Endometrium (tissue), 2 donors: ENCODE results near the gene SLC48A1.

Source experiments
- FAIRE-seq: peaks from 2 replicates; lab custom pipeline; 2012; peaks lifted over from hg19 to GRCh38; lab: Jason Lieb, UNC
- donor health status: control.
- donor health status: control.

Gene SLC48A1

GRCh38 chr12:47744778-47745436 lies 28.1 kb upstream of the SLC48A1 start:
- FAIRE-seq = no peak

GRCh38 chr12:47745485-47746041 lies 27.5 kb upstream of the SLC48A1 start:
- FAIRE-seq = no peak

GRCh38 chr12:47746073-47746472 lies 27.0 kb upstream of the SLC48A1 start:
- no peak for FAIRE-seq

- no peak for FAIRE-seq
Measured at GRCh38 chr12:47746523-47746922, 26.5 kb upstream of the SLC48A1 start.

- FAIRE-seq = no peak
Measured at GRCh38 chr12:47747126-47747525, 25.9 kb upstream of the SLC48A1 start.

- FAIRE-seq = no peak
Measured at GRCh38 chr12:47747596-47748506, 25.2 kb upstream of the SLC48A1 start.

GRCh38 chr12:47748507-47748828 lies 24.6 kb upstream of the SLC48A1 start:
- FAIRE-seq = no peak

- no peak for FAIRE-seq
Measured at GRCh38 chr12:47748899-47749298, 24.1 kb upstream of the SLC48A1 start.

GRCh38 chr12:47750229-47750798 lies 22.7 kb upstream of the SLC48A1 start:
- no peak for FAIRE-seq

GRCh38 chr12:47750916-47751470 lies 22.0 kb upstream of the SLC48A1 start:
- no peak for FAIRE-seq

GRCh38 chr12:47751561-47751960 lies 21.5 kb upstream of the SLC48A1 start:
- no peak for FAIRE-seq

GRCh38 chr12:47752121-47752520 lies 20.9 kb upstream of the SLC48A1 start:
- no peak for FAIRE-seq

- no peak for FAIRE-seq
Measured at GRCh38 chr12:47752552-47752951, 20.5 kb upstream of the SLC48A1 start.

- no peak for FAIRE-seq
Measured at GRCh38 chr12:47753021-47754001, 19.7 kb upstream of the SLC48A1 start.

GRCh38 chr12:47754126-47754525 lies 18.9 kb upstream of the SLC48A1 start:
- FAIRE-seq = no peak

GRCh38 chr12:47754881-47755280 lies 18.2 kb upstream of the SLC48A1 start:
- FAIRE-seq = no peak

- FAIRE-seq = no peak
Measured at GRCh38 chr12:47755655-47756562, 17.1 kb upstream of the SLC48A1 start.

- FAIRE-seq = no peak
Measured at GRCh38 chr12:47757364-47757839, 15.6 kb upstream of the SLC48A1 start.

GRCh38 chr12:47757840-47758583 lies 15.0 kb upstream of the SLC48A1 start:
- FAIRE-seq = no peak

- no peak for FAIRE-seq
Measured at GRCh38 chr12:47758584-47758833, 14.5 kb upstream of the SLC48A1 start.
